ENCODE data around the gene CIB2.

CIB2 gene

DNA sequence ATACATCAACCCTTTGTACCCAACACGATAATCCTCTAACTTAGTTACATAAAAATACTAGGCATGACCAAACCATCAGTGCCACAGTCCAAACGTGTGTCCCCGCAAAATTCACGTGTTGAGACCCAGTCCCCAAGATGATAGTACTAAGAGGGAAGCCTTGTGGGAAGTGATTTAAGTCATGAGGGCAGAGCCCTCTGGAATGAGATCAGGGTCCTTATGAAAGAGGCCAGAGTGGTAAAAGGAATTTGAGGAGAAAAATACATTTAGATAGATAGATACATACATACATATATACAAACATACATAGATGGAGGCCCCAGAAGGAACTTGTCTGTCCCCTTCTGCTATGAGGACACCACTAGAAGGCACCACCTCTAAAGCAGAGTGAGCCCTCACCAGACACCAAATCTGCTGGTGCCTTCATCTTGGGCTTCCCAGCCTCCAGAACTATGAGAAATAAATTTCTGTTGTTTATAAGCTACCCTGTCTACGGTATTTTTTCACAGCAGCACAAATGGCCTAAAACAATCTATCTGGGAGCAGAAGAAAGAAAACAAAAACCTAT, 61.7 kb downstream of the CIB2 start:
- no peak for DNase-seq (ENCODE audit: low read depth in 2 of 3, low spot score in 1 of 3)

DNA sequence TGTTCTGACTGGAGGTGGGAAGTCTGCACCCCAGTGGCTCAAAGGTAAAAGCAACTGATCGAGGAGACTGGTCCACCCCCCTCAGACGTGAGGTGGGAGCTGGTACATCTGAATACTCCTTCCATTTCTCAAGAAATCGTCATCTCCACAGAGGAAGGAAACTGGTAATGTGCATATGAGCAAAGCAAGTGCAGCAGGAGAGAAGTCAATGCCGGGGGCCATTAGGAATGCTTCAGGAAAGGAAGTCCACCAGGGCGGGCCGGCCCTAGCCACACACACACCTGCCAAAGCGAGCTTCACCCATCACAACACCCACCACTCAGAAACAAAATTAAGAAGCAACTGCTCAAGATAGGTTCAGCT, 62.2 kb downstream of the CIB2 start:
- DNase-seq (ENCODE audit: low read depth in 2 of 3, low spot score in 1 of 3) = no peak

- no peak for DNase-seq (ENCODE audit: low read depth in 2 of 3, low spot score in 1 of 3)
Measured at GRCh38 chr15:78067328-78068228, 63.7 kb downstream of the CIB2 start.

DNA sequence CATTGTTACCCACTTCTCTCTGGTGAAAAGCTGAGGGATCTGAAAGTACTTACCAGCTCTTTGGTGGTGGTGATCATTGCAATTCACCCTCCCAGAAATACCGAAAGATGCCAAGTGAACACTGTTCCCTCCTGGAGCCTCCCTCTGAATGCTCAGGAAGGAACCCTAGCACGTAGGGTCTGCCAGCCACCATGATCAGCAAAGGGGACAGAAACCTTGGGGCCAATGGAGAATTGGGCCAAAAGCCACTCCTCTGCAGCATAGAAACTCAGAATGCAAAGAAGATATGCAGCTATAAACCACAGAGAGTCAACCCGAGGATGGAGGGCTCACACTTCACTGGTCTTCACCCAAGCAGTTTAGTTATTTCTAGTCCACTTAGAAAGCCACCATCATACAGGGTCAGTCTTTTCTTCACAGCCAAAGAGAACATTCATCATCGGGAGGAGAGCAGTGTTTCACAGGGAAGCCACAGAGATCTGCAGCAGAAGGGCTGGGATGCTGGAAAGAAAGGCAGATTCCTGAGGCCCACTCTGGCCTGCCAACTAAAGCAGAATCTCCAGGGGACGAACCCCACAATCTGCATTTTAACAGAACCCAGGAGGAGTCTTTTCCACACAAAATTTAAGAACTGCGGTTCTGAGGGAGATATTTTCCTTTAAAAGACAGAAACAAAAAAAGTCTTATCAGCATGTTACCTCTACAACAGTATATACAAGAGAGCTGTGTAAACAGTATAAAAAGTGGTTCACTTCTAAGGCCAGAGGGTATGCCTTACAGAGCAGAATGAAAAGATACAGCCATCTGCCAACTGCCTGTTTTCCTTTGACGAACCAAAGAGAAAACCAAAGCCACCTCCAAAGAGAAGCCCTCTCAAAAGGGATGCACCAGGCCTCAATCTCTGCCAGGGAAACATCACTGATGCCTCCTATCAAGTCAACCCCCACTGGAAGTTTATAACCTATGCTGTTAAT, 65.0 kb downstream of the CIB2 start:
- no peak for DNase-seq (ENCODE audit: low read depth in 2 of 3, low spot score in 1 of 3)

- no peak for DNase-seq (ENCODE audit: low read depth in 2 of 3, low spot score in 1 of 3)
Measured at GRCh38 chr15:78065284-78065872, 65.9 kb downstream of the CIB2 start.

DNA sequence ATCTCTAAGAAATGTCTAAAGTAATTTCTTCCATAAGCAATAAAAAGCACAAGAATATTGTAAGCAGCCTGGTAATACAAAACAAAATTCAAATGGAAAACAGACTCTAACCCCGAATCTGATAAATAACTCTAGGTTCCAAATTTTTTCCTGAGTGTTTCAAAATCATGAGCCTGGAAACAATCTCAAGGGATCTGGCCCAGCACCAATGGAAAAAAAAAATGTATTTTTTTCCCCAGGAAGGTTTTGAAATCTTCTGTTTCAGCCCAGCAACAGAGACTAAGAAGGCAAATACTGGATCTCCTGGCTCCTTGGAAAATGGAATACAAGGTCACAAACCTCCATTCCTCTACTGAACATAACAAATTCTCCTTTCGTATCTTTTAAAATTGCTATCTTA, 66.7 kb downstream of the CIB2 start:
- no peak for DNase-seq (ENCODE audit: low read depth in 2 of 3, low spot score in 1 of 3)

- DNase-seq (ENCODE audit: low read depth in 2 of 3, low spot score in 1 of 3) = no peak
Measured at GRCh38 chr15:78063970-78064385, 67.3 kb downstream of the CIB2 start.

DNA sequence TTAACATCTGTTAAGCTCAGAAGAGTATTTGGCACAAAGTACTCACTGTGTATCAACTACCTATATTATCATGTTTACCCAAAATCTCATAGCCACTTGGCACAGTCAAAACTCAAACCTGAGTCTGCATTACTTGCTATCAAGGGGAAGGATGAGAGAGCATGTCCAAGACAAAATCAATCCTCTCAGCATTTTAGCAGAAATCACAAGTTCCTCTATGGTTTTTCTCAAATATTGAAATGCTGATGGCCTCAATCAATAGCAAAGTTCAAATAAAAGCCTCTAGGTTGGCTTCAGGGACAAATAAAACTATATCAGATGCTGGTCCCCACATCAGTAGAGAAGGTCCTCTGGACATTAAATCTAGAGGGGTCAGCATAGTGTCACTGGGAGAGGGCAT, 68.0 kb downstream of the CIB2 start:
- DNase-seq (ENCODE audit: low read depth in 2 of 3, low spot score in 1 of 3) = no peak

DNA sequence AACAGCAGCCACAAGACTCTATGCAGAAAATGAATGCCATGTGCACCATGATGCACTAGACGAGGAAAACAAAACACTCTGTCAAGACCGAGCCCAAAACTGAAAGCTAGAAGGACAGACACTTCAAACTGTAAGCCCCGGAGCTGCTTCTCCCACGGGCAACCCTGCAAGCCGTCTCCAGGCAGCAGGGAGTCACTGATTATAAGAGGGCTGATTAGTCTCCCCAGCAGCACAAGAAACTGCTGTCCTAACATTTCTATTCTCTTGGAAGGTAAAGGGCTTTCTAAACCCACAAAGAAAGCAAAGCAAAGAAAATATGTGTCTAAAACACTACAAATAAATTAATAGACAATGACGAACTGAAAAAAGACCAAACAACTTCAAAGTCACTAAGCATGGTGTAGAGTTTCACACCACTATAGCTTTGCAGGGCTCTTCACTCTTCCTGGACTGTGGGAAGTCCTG, 69.2 kb downstream of the CIB2 start:
- no peak for DNase-seq (ENCODE audit: low read depth in 2 of 3, low spot score in 1 of 3)

DNA sequence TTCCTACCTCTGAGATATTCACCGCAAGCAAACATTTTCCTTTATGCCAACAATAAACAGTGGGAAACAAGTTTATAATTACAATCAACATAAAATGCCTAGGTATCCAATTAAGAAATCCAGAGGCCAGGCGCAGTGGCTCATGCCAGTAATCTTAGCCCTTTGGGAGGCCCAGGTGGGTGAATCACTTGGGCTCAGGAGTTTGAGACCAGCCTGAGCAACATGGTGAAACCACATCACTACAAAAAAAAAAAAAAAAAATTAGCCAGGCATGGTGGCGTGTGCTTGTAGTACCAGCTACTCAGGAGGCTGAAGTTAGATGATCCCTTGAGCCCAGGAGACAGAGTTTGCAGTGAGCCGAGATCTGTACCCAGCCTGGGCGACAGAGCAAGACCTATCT, 71.0 kb downstream of the CIB2 start:
- no peak for DNase-seq (ENCODE audit: low read depth in 2 of 3, low spot score in 1 of 3)

GRCh38 chr15:78059110-78059839, 72.0 kb downstream of the CIB2 start:
- no peak for DNase-seq (ENCODE audit: low read depth in 2 of 3, low spot score in 1 of 3)

GRCh38 chr15:78058401-78058935, 72.8 kb downstream of the CIB2 start:
- DNase-seq (ENCODE audit: low read depth in 2 of 3, low spot score in 1 of 3) = no peak

GRCh38 chr15:78057803-78058202, 73.4 kb downstream of the CIB2 start:
- DNase-seq (ENCODE audit: low read depth in 2 of 3, low spot score in 1 of 3) = no peak

DNA sequence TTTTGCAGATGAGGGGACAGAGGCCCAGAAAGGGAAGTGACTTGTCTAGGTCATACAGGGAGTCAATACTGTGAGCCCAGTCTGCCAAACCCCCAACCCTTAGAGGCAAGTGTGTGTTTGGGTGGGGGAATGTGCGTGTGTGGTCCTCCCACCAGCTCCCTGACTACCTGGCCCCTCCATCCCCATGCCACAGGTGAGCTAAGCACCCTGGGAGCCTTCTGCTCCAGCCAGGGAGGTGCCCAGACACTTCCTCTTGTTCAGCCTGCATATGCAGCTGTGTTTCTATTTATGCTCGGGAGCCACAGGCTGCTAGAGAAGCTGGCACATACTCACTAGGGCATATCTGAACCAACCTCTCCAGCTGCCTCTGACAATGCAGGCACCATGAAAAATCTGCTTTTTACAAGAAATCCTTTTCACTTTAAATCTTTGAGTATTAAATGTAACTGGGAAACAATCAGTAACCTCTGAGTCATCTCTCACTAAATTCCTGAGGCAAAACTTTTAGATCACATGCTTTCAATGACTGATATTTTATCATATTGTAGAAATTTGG, 74.5 kb downstream of the CIB2 start:
- DNase-seq (ENCODE audit: low read depth in 2 of 3, low spot score in 1 of 3) = no peak

DNA sequence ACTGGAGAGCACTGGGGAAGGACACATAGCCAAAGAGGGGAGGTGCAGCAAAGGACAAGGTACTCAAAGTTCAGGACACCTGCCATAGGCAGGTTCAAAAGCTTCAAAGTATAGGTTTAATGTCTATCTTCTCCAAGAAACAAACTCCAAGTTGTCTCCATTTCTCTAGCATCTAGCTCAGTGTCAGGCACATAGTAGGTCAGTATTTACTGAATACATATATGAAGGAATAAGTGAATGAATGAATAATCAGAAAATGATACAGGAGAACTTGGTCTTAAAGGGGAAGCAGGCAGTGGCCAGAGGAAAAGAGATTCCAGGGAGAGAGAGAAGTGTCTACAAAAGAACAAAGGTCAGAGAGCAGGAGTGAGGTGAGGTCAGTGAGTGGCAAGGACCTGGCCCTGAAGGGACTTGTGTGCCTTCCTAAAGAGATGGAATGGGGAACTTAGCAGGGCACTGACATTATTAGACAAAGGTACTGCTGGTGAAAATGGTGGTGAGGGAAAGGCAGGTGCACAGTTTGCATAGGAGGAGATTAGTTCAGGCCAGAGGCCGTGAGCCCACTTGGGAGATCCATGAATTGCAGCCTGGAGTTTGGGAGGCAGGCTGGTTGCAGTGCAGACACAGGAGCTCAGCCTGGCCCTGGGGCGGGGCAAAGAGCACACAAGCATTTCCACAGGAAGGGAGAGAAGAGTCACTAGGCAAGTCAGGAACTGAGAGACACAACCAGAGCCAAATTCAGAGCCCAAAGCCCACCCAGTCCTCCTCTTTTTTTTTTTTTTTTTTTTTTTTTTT, 75.1 kb downstream of the CIB2 start:
- DNase-seq (ENCODE audit: low read depth in 2 of 3, low spot score in 1 of 3) = no peak

GRCh38 chr15:78054966-78055365, 76.3 kb downstream of the CIB2 start:
- DNase-seq (ENCODE audit: low read depth in 2 of 3, low spot score in 1 of 3) = no peak

Measured in stimulated activated CD4-positive, alpha-beta T cell treated with anti-CD3 and anti-CD28 coated beads, Interleukin-12 subunit alpha, Interleukin-12 subunit beta, amount 100 ng/mL, for 48 hours (primary cell).